ENCODE measurements around the gene SULT1C4. TPM values are rescaled to one million over a fixed set of nuclear protein-coding genes. Genes with fewer than 3 reads are reported as not detected.

SULT1C4 gene
- polyA plus RNA-seq, 1 donor from 2014 or later: not detected

DNA sequence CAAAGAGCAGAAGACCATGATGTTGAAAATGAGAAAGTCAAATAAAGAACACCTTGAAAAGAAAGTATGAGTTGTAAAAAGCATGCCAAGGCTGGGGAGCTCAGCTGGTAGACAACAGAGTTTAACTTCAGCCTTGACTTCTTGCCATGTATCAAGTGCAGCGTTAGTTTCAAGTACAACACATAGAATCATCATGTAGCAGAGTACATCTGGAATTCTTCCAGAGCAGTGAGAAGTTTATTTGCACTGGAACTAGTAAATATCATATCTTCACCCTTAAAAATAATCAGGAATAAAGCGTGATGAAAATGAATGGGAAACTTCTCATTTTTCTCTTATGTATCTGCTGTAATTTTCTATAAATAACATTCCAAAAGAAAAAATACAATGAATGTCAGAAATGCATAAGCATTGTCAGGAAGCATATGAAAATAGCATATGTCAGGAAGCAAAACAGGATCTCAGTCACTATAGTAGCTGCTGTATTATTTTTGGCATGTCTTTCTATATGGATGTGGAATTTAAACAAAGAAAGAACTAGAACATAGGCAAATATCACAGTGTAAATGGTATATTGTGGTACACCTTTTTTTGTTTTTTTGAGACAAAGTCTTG lies 10.1 kb upstream of the SULT1C4 start:
- H3K27me3 ChIP-seq (ENCODE audit: insufficient read depth, low read depth, low read length): no peaks in the 10 kb centered on the region
- H3K36me3 ChIP-seq (ENCODE audit: insufficient read depth, low read length): no peaks in the 10 kb centered on the region
- H3K9me3 ChIP-seq (ENCODE audit: low read length): no peaks in the 10 kb centered on the region
- no peaks in the 10 kb centered on the region for H3F3A ChIP-seq (ENCODE audit: insufficient read depth, low read length, poor library complexity, severe bottlenecking)
- no peak overlapping the region for H3K27ac ChIP-seq (ENCODE audit: low read length)
- no peaks in the 10 kb centered on the region for H3K9me2 ChIP-seq (ENCODE audit: insufficient read depth, low read length)
- H3K4me2 ChIP-seq (ENCODE audit: low read length): no peak overlapping the region
- TF ChIP-seq POLR2AphosphoS5 (IDR thresholded peaks at IDR 0.05) (no peak), SMC3 (conservative IDR thresholded peaks at IDR 0.05; ENCODE audit: poor library complexity) (no peak), TAF1 (IDR thresholded peaks at IDR 0.05; ENCODE audit: low read depth) (no peak), EP300 (conservative IDR thresholded peaks at IDR 0.05; ENCODE audit: poor library complexity, severe bottlenecking) (no peak), EZH2 (IDR thresholded peaks at IDR 0.05; ENCODE audit: borderline replicate concordance, insufficient read depth, low read length, poor library complexity, severe bottlenecking) (no peak), RAD21 (conservative IDR thresholded peaks at IDR 0.05) (no peak), MXI1 (conservative IDR thresholded peaks at IDR 0.05; ENCODE audit: poor library complexity, severe bottlenecking) (no peak)
- TF ChIP-seq, protein P1, sequence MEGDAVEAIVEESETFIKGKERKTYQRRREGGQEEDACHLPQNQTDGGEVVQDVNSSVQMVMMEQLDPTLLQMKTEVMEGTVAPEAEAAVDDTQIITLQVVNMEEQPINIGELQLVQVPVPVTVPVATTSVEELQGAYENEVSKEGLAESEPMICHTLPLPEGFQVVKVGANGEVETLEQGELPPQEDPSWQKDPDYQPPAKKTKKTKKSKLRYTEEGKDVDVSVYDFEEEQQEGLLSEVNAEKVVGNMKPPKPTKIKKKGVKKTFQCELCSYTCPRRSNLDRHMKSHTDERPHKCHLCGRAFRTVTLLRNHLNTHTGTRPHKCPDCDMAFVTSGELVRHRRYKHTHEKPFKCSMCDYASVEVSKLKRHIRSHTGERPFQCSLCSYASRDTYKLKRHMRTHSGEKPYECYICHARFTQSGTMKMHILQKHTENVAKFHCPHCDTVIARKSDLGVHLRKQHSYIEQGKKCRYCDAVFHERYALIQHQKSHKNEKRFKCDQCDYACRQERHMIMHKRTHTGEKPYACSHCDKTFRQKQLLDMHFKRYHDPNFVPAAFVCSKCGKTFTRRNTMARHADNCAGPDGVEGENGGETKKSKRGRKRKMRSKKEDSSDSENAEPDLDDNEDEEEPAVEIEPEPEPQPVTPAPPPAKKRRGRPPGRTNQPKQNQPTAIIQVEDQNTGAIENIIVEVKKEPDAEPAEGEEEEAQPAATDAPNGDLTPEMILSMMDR (IDR thresholded peaks at IDR 0.05; ENCODE audit: poor library complexity, severe bottlenecking): no peak
- TF ChIP-seq, protein P2, sequence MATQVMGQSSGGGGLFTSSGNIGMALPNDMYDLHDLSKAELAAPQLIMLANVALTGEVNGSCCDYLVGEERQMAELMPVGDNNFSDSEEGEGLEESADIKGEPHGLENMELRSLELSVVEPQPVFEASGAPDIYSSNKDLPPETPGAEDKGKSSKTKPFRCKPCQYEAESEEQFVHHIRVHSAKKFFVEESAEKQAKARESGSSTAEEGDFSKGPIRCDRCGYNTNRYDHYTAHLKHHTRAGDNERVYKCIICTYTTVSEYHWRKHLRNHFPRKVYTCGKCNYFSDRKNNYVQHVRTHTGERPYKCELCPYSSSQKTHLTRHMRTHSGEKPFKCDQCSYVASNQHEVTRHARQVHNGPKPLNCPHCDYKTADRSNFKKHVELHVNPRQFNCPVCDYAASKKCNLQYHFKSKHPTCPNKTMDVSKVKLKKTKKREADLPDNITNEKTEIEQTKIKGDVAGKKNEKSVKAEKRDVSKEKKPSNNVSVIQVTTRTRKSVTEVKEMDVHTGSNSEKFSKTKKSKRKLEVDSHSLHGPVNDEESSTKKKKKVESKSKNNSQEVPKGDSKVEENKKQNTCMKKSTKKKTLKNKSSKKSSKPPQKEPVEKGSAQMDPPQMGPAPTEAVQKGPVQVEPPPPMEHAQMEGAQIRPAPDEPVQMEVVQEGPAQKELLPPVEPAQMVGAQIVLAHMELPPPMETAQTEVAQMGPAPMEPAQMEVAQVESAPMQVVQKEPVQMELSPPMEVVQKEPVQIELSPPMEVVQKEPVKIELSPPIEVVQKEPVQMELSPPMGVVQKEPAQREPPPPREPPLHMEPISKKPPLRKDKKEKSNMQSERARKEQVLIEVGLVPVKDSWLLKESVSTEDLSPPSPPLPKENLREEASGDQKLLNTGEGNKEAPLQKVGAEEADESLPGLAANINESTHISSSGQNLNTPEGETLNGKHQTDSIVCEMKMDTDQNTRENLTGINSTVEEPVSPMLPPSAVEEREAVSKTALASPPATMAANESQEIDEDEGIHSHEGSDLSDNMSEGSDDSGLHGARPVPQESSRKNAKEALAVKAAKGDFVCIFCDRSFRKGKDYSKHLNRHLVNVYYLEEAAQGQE (IDR thresholded peaks at IDR 0.05; ENCODE audit: borderline replicate concordance): no peak
- no peaks in the 10 kb centered on the region for H3K79me2 ChIP-seq (replicated peaks; ENCODE audit: insufficient read depth, low read length)
- no peaks in the 10 kb centered on the region for H4K20me1 ChIP-seq (ENCODE audit: insufficient read depth)
- no peak overlapping the region for H3K4me3 ChIP-seq (ENCODE audit: low read length)
- no peak overlapping the region for H3K9ac ChIP-seq (ENCODE audit: low read length)
- no peak overlapping the region for H2AFZ ChIP-seq (ENCODE audit: low read depth, low read length)

DNA sequence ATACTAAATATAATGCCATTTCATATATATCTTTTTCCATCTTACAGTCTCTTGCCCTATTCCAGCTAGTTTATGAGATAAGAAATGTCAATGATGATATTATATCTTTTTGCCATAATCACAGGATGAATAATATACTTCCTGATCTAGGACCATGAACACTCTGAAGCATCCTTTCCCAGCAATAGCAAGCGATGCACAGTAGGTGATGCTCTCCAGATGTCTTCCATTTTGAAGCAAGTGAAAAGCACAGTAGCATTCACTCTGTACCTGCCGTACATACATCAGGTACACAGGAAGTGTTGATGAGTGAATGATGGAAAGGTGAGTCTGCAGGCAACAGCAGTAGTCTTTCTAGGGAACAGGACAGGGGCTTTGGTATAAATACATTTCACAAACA lies 8.6 kb upstream of the SULT1C4 start:
- H3K4me2 ChIP-seq (ENCODE audit: low read length): no peak overlapping the region
- H2AFZ ChIP-seq (ENCODE audit: low read depth, low read length): no peak overlapping the region
- H3K9me2 ChIP-seq (ENCODE audit: insufficient read depth, low read length): no peaks in the 10 kb centered on the region
- H3K4me3 ChIP-seq (ENCODE audit: low read length): no peak overlapping the region
- H3K9me3 ChIP-seq (ENCODE audit: low read length): no peaks in the 10 kb centered on the region
- H3K27me3 ChIP-seq (ENCODE audit: insufficient read depth, low read depth, low read length): no peaks in the 10 kb centered on the region
- TF ChIP-seq MXI1 (conservative IDR thresholded peaks at IDR 0.05; ENCODE audit: poor library complexity, severe bottlenecking): no peak
- no peak for TF ChIP-seq TAF1 (IDR thresholded peaks at IDR 0.05; ENCODE audit: low read depth)
- no peak for TF ChIP-seq POLR2AphosphoS5 (IDR thresholded peaks at IDR 0.05)
- no peak for TF ChIP-seq EZH2 (IDR thresholded peaks at IDR 0.05; ENCODE audit: borderline replicate concordance, insufficient read depth, low read length, poor library complexity, severe bottlenecking)
- TF ChIP-seq, protein P2 (IDR thresholded peaks at IDR 0.05; ENCODE audit: borderline replicate concordance): no peak
- TF ChIP-seq, protein P1 (IDR thresholded peaks at IDR 0.05; ENCODE audit: poor library complexity, severe bottlenecking): no peak
- TF ChIP-seq SMC3 (conservative IDR thresholded peaks at IDR 0.05; ENCODE audit: poor library complexity): no peak
- no peak for TF ChIP-seq RAD21 (conservative IDR thresholded peaks at IDR 0.05)
- TF ChIP-seq EP300 (conservative IDR thresholded peaks at IDR 0.05; ENCODE audit: poor library complexity, severe bottlenecking): no peak
- H3K36me3 ChIP-seq (ENCODE audit: insufficient read depth, low read length): no peaks in the 10 kb centered on the region
- no peak overlapping the region for H3K9ac ChIP-seq (ENCODE audit: low read length)
- H4K20me1 ChIP-seq (ENCODE audit: insufficient read depth): no peaks in the 10 kb centered on the region
- no peaks in the 10 kb centered on the region for H3F3A ChIP-seq (ENCODE audit: insufficient read depth, low read length, poor library complexity, severe bottlenecking)
- no peak overlapping the region for H3K27ac ChIP-seq (ENCODE audit: low read length)
- no peaks in the 10 kb centered on the region for H3K79me2 ChIP-seq (replicated peaks; ENCODE audit: insufficient read depth, low read length)

All from neural cell (in vitro differentiated cells).